NCI-H446 treated with DMSO at 0.1 percent for 48 hours (cell line): ENCODE data around the gene GLB1L2.

Experiments
- DNase-seq: peaks from one replicate; lab custom pipeline; 2025; lab: John Stamatoyannopoulos, UW

The GLB1L2 gene

DNA sequence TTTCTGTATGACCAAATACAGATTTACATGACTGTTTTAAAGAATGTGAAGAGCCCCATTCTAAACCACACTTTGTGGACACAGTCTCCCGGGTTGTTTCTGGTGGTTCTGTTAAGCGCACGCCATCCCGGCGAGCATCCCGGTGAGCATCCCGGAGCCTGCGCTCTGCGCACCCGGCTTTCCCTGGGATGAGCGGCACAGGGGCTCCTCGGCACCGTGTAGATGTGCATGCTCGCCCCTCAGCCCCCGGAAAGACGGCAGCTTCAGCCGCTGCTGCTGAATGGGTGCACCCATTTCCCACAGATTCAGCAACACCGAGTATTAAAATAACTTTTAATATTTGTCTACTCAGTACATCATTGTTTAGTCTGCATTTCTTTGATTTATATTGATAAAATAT lies 36.0 kb downstream of the GLB1L2 start:
- DNase-seq: no peak

DNA sequence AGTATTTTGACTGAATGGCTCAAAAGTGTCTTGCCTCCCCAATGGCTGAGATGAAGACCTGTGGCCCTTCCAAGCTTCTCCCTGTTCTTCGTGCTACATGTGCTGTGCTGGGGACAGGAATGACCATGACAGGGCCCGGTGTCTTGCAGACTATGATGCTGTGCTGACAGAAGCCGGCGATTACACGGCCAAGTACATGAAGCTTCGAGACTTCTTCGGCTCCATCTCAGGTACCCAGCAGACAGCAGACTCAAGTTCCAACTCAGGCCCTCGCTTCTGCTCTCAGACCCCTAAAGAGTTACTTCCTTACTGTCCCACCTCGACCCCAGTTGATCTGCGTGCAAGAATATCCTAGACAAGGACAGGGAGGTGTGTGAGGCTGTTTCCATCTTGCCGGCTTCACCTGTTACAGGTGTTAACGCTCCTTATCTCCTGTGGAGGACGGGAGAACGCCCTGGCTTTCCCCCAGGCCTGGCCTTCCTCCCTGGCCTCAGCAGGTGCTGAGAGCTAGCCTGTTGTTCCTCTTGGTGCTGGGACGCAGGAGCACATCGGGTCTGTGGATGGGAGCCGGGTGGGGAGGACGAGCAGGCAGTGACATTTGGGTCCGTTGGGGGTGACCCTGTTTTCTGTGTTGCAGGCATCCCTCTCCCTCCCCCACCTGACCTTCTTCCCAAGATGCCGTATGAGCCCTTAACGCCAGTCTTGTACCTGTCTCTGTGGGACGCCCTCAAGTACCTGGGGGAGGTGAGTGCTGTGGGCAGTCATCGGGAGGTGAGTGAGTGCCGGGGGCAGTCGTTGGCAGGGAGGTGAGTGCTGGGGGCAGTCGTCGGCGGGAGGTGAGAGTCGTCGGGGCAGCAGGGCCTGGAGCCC lies 38.1 kb downstream of the GLB1L2 start:
- DNase-seq: no peak

- DNase-seq: no peak
Measured at GRCh38 chr11:134370526-134371435, 39.0 kb downstream of the GLB1L2 start.

- no peak for DNase-seq
Measured at GRCh38 chr11:134371436-134372185, 39.8 kb downstream of the GLB1L2 start.

- no peak for DNase-seq
Measured at GRCh38 chr11:134372536-134372935, 40.7 kb downstream of the GLB1L2 start.

GRCh38 chr11:134372961-134373360 lies 41.2 kb downstream of the GLB1L2 start:
- no peak for DNase-seq

GRCh38 chr11:134373591-134374052 lies 41.8 kb downstream of the GLB1L2 start:
- DNase-seq: no peak

DNA sequence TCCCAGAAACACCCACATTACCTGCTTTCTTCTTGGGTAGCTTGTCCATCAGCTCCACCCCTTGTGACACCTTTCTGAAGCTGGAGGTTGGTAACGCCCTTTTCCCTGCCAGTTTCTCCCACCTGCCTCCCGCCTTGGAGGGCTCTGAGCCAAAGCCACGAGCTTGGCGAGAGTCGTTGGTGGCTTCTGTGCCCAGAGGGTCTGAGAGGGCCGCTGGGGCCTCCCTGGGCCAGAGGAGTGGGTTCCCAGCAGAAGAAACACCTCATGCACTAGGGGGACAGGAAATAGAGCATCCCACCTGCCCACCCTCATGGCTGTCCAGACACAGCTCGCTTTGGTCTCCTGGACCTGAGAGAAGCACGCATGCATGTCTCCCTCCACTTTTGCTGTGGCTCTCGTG lies 42.4 kb downstream of the GLB1L2 start:
- DNase-seq: no peak

DNA sequence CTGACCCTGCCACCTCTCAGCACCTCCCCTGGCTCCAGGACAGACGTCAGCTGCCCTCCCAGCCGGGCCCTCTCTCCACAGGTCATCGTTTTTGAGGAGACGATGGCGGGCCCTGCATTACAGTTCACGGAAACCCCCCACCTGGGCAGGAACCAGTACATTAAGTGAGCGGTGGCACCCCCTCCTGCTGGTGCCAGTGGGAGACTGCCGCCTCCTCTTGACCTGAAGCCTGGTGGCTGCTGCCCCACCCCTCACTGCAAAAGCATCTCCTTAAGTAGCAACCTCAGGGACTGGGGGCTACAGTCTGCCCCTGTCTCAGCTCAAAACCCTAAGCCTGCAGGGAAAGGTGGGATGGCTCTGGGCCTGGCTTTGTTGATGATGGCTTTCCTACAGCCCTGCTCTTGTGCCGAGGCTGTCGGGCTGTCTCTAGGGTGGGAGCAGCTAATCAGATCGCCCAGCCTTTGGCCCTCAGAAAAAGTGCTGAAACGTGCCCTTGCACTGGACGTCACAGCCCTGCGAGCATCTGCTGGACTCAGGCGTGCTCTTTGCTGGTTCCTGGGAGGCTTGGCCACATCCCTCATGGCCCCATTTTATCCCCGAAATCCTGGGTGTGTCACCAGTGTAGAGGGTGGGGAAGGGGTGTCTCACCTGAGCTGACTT lies 43.2 kb downstream of the GLB1L2 start:
- DNase-seq: no peak

DNA sequence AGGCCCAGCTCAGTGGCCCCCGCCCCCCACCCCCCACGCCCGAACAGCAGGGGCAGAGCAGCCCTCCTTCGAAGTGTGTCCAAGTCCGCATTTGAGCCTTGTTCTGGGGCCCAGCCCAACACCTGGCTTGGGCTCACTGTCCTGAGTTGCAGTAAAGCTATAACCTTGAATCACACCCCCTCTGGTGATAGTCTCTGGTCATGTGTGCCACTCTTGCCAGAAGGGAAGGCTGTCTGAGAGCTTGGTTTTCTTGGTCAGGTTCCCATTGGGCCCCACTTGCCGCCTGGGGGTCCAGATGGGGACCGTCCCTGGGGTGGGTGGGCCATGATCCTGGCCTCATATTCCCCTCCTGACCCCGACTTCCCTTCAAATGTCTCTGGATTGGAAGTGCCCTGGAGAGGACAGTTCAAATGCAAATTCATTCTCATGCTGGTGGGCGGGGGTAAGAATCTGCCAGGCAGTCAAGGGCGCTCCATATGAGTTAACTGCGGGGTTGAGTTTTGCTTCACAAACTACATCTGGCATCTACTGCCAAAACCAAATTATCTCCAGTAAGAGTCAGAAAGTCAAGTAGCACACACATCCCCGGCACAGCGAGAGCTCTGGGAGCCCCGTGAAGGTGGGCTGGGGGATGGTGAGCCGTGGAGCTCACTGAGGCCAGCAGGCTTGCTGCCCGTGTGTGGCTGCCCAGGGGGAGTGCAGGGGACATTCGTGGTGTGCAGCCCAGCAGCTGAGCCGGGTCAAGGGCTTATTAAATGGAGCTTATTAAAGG lies 44.5 kb downstream of the GLB1L2 start:
- no peak for DNase-seq

DNA sequence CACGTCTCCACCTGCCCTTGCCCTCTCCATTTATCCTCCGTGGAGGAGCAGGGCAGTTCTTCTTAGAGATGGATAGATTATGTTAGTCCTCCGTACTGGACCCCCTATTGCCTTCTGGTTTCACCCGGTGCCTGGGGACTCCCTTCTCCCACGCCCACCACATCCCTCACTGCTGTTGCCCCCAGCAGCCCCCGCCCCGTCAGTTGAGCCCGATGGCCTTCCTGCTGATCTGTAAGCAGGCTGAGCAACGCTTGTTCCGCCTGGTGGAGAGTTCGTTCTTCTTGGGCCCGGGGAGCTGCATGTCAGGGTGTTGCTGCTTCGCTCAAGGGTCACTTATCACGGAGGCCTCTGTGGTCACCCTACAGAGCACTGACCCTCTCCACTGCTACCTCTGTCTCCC lies 46.1 kb downstream of the GLB1L2 start:
- no peak for DNase-seq

GRCh38 chr11:134379241-134379640 lies 47.5 kb downstream of the GLB1L2 start:
- DNase-seq: no peak

GRCh38 chr11:134380229-134380628 lies 48.4 kb downstream of the GLB1L2 start:
- DNase-seq: no peak

DNA sequence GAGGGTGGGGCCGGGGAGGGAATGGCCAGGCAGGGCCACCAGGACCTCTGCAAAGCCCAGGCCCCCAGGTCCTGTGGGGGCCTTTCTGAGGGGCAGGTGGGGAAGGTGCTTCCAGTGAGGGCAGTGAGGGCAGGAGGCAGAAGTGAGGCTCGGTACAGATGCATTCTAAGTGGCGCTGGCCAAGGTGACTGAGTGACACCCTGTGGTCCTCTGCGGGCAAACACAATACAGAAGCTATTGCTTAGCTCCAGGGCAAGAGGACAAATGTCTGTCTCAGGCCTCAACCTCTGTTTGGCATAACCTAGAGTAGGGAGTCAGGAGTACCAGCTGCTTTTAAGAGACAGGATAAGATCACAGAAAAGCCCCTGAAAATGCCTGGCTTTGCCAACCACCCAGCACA lies 49.0 kb downstream of the GLB1L2 start:
- no peak for DNase-seq

DNA sequence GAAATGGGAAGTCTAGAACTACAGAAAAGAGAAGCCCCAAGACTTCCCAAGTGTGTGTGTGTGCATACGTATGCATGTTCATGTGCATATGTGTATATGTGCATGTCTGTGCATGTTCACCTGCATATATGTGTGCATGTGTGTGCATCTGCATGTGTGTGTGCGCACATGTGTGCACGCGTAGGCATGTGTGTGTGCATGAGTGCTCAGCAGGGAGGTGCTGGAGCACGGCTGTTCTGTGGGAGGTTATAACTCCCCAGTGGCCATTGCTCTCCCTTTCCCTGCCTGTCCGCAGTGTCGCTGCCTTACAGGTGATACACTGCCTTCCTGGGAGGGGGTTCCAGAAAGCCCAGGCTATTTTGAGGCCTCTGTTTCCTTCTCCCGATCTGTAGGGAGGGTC lies 50.5 kb downstream of the GLB1L2 start:
- DNase-seq: no peak

DNA sequence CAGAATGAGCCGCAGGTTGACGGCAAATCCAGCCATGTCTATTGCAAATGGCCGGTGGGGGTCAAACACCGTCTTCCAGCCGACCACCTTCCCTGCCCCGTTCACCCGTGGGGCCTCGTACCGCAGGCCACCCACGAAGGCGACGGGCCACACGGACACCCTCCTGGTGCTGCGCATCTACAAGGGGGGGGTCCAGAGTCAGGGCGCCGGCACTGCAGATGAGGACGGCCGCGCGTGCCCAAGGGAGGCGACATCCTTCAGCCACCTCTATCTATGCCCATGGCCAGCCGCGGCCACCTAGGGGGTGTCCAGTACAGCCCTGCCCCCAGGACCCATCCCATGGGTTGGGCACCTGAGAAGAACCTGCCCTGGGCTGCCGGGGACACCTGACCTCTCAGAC lies 51.0 kb downstream of the GLB1L2 start:
- DNase-seq: no peak

DNA sequence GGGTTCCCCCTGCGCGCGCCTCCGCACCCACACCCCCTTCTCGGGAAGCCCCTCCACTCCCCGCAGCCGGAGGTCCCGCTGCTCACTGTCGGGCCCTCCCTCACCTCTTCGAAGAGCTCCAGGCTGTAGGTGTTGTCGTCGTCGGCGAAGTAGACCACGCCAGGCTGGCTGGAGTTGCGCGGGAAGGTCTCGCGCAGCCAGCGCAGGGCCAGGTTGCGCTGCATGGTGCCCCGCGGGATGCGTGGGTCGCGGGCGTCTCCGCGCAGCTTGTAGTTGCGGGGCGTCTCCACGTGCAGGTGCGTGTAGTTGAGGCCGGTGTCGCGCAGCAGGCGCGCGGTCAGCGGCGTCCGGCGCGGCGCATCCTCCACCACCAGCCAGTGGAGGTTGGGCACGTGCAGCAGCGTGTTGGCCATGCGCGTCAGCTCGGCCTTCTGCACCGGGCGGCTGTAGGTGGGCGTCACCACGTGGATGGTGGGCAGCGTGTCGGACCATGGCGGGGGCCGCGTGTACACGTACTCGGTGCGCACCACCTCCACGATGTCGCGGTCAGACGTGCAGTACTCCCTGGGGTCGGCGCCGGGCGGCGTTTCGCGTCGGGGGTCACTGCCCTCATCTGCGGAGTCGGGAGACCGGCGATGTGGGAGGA lies 51.9 kb downstream of the GLB1L2 start:
- DNase-seq: no peak

GRCh38 chr11:134384406-134384805 lies 52.6 kb downstream of the GLB1L2 start:
- DNase-seq: no peak

GRCh38 chr11:134385171-134385570 lies 53.4 kb downstream of the GLB1L2 start:
- DNase-seq: no peak
